GM12801 (cell line): ENCODE data around the gene CDH22.

ENCODE experiments used
- CTCF ChIP-seq: IDR thresholded peaks from one replicate; pipeline ENCODE4 v1.5.1; 2011; ENCODE audit warnings: control low read depth; ENCODE audit not compliant: insufficient read length; ENCODE audit errors: extremely low read depth

Gene CDH22

GRCh38 chr20:46324960-46325703, 16.8 kb upstream of the CDH22 start:
- no peak for TF ChIP-seq CTCF

GRCh38 chr20:46324379-46324778, 16.1 kb upstream of the CDH22 start:
- no peak for TF ChIP-seq CTCF

- no peak for TF ChIP-seq CTCF
Observed at GRCh38 chr20:46323557-46323956, 15.3 kb upstream of the CDH22 start.

- TF ChIP-seq CTCF, result no peak
Observed at GRCh38 chr20:46322641-46323040, 14.3 kb upstream of the CDH22 start.

- no peak for TF ChIP-seq CTCF
Observed at GRCh38 chr20:46317685-46318177, 9.4 kb upstream of the CDH22 start.

- no peak for TF ChIP-seq CTCF
Observed at GRCh38 chr20:46316984-46317684, 8.8 kb upstream of the CDH22 start.

- TF ChIP-seq CTCF, result no peak
Observed at GRCh38 chr20:46315311-46315710, 7.0 kb upstream of the CDH22 start.
